Stimulated activated CD8-positive, alpha-beta memory T cell treated with anti-CD3 and anti-CD28 coated beads, Interleukin-4, amount 100 ng/mL, for 1 hour (primary cell): ENCODE measurements around the gene ZNF100.
"Not testable (repeated sequence)": the region's sequence is repeated elsewhere in the genome, so short reads cannot be mapped to it uniquely, and the experiment has no call there.

ENCODE experiments used
- DNase-seq, 2 donors: peaks; one replicate each; pipeline ENCODE4 v3.0.0-alpha.2; 2020; ENCODE audit warnings: low read depth in 2 of 2, low spot score in 1 of 2

Gene ZNF100

DNA sequence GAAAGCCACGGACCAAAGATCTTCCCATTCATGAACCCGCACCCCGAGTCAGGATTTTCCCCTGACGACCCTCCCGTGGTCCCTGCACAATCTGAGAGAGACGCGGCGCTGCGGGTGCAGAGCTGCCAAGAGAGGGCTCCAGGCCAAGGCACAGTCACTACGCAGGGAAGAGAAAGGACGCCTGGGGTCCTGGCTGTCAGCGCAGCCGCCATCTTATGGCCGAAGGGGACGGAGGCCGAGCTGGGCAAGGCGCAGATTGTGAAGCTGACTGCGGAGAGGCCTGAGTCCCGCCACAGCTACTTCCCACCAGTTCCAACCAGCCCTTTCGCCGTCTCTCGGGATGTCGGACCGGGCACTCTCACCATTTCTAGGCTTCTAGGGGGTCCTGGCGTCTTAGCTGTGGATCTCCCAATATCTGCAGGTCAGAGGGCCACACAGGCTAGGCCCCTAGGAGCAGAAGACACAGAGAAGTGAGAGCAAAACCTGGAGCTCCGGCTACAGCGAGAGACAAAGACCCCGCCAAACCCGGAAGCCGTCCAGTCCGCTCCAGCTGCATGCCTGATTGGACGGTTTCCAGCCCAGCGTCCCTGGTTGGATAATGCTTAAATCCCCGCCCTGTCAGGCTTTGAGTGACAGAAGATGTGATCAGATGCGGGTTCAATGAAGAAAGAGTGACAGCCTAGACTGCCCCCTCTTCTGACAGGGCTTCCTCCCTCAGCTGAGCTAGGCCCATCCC is at the start of gene ZNF100:
Gene ZNF100, minus strand, starts transcription at position 515 of the 736 bp plus-strand sequence. Its CDS starts 150 bp downstream, at position 365.
- peak; percentile 63 to 75 for DNase-seq

DNA sequence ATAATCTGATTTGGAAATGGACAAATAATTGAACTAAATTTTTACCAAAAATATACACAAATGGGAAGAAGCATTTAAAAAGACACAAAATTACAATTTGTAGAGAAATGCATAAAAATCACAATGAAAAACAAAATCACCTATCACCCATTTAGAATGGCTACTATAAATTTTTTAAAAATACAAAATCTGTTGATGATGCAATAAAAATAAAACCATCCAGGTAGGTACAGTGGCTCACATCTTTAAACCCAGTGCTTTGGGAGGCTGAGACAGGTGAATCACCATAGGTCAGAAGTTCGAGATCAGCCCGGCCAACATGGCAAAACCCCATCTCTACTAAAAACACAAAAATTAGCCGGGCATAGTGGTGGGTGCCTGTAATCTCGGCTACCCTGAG is 45.1 kb upstream of the ZNF100 start:
- DNase-seq: no peak

DNA sequence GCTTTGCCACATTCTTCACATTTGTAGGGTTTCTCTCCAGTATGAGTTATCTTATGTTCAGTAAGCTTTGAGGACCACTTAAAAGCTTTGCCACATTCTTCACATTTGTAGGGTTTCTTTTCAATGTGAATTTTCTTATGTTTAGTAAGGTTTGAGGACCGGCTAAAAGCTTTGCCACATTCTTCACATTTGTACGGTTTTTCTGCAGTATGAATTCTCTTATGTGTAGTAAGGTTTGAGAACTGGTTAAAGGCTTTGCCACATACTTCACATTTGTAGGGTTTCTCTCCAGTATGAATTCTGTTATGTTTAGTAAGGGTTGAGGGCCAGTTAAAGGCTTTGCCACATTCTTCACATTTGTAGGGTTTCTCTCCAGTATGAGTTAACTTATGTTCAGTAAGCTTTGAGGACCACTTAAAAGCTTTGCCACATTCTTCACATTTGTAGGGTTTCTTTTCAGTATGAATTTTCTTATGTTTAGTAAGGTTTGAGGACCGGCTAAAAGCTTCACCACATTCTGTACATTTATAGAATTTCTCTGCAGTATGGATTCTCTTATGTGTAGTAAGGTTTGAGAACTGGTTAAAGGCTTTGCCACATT is 41.1 kb upstream of the ZNF100 start:
- DNase-seq: not testable (repeated sequence)

DNA sequence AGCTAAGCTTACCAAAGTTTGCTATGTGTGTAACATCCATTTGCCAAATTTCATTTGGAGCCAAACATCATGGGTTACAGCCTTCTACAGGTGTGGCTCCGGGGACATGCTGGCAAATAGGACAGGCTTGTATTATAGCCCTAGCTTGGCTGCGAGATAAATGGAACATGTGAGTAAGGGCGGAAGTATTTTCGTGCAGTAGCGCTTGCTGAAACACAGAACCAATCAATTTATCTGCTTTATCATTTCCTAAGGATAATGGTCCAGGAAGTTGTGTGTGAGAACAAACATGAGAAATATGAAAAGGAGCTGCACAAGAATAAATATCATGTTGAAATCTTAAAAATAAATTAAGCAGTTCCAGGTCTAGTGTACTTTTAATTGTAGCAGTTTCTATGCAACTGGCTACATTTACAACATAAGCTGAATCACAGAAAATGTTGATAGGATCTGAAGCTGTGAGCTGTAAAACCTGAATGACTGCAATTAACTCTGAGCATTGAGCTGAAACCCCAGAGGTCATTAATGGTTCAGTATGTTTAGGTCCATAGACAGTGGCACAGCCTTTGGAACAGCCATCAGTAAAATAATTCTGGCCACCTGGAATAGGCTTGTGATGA is 22.2 kb upstream of the ZNF100 start:
- no peak for DNase-seq

DNA sequence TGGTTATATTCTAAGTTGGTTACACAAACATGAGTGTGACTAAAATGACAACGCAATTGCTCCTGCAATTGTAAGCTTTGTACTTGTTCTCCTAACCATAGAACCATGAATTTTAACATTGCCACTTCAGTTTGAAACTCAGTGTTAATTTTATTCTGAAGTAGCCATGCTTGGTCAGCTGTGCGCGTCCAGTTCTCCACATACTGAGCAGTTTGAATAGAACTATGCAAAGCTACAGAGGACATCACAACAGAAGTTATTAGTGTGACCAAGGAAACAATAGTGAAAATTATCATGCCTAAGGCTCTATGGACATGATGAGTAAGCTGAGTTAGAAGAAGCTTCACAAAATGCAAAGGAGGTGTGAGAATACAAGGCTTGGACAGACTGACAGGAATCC is 19.6 kb upstream of the ZNF100 start:
- DNase-seq: no peak

DNA sequence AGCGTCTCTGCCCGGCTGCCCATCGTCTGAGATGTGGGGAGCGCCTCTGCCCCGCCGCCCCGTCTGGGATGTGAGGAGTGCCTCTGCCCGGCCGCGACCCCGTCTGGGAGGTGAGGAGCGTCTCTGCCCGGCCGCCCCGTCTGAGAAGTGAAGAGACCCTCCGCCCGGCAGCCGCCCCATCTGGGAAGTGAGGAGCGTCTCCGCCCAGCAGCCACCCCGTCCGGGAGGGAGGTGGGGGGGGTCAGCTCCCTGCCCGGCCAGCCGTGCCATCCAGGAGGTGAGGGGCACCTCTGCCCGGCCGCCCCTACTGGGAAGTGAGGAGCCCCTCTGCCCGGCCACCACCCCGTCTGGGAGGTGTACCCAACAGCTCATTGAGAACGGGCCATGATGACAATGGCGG is 8.4 kb upstream of the ZNF100 start:
- DNase-seq: not testable (repeated sequence)

DNA sequence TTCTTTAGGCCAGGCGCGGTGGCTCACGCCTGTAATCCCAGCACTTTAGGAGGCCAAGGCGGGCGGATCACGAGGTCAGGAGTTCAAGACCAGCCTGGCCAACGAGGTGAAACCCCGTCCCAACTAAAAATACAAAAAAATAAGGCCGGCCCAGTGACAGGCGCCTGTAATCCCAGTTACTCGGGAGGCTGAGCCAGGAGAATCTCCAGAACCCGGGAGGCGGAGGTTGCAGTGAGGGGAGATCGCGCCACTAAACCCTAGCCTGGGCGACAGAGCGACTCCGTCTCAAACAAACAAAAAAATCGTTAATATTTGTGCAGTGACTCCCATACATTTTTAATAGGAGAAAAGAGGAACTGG is 694 bp downstream of the ZNF100 start:
- DNase-seq: not testable (repeated sequence)

DNA sequence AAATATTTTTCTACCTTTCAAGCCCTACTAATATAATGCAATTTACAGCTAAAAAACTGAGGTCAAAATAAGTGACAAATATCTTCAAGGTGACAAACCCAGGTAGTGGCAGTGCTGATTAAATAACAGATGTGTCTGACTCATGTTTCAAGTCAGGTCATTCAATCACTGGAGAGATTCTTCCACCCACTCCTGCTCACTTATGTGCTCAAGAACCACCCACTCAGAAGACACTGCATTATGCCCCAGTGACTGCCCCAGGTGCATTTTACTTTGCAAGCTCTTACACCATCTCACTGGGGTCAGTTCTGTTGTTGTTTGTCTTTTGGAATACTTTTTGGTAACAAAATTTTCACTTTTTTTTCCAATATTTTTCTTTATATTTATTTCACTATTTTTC is 2.2 kb downstream of the ZNF100 start:
- DNase-seq: no peak

DNA sequence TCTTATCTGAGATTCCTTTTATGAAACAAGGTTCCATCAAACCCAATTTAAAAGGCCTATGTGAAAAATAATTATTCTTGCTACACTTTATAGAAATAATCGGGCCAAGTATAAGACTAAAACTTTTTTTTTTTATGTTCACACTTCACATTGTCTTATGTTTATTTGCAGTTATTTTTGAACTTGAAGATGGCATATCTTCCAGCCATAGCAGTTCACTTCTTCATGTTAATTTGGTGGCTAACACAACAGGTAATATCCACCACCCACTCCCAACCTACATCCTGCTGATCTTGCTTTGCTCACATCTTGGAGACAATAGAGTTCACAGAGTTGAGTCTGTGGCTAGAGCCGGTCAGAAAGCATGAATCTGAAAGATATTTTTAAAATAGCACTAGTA is 5.8 kb downstream of the ZNF100 start:
- not testable (repeated sequence) for DNase-seq

DNA sequence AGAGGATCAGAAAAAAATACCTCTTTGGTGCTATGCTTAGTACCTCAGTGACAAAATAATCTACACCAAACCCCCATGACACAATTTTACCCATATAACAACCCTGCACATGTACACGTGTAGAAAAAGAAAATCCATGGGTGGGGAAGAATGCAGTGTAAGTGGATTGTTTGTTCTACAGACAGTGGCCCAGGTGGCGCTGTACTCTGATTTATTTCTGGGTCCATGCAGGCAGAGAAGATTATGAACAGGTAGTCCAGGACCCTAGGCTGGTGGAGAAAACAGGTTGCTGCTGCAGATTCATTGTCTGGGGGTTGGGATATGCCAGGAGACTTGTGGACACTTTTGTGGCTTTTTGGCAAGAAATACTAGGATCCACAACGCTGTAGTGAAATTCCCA is 9.1 kb downstream of the ZNF100 start:
- DNase-seq: no peak

DNA sequence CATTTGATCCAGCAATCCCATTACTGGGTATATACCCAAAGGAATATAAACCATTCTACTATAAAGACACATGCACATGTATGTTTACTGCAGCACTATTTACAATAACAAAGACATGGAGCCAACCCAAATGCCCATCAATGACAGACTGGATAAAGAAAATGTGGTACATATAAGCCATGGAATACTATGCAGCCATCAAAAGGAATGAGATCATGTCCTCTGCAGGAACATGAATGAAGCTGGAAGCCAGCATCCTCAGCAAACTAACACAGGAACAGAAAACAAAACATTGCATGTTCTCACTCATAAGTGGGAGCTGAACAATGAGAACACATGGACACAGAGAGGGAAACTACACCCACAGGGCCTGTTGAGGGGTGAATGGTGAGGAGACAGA is 11.8 kb downstream of the ZNF100 start:
- DNase-seq: not testable (repeated sequence)

DNA sequence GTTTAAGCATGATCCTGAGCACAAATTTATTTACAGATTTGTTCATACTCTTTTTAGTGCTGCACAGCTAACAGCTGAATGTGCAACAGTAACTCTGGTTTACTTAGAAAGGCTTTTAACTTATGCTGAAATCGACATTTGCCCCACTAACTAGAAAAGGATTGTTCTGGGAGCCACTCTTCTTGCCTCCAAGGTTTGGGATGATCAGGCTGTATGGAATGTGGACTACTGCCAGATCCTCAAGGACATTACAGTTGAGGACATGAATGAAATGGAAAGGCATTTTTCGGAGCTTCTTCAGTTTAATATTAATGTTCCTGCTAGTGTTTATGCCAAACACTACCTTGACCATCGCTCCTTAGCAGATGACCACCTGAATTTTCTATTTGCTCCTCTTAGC is 16.0 kb downstream of the ZNF100 start:
- DNase-seq: no peak

DNA sequence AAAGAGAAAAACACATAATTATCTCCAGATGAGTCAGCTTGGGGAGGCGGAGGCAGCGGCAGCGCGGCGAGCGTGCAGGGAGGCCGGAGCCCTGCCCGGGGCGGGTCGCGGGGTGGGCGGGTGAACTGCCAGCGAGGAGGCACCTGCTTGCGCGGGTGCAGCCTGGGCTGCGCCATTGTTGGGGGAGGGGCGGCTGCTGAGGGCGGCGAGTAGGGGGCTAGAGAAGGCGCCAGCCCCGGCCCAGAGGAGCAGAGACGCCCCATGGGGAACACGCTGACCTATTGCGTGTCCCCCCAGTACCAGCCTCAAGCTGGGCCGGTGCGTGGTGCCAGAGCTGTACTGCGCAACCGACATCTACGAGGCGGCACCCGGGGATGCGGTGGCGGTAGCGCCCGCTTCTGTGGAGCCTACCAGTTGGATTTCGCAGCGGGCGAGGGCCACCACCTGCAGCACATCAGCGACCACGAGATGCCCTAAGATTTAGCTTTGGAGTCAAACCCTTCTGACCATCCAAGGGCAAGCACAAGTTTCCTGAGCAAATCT is 16.7 kb downstream of the ZNF100 start:
- DNase-seq: no peak

DNA sequence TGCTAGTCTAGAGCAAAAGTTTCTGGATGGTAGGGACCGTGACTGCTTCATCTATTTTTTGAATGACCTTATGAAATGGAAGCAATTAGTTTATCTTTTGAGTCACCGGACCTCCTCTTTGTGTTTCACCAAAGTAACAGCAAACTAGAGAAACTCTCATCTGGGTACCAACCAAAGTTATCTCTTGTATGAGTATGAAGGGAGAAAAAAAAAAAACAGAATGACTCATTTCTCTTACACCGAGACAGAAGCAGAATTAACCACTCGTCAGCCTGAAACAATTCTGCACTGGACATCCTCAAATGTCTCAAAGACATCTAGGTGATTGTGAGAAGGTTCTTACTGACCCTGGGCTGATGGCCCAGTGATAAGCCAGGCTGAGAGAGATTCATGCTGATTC is 18.3 kb downstream of the ZNF100 start:
- DNase-seq: no peak

DNA sequence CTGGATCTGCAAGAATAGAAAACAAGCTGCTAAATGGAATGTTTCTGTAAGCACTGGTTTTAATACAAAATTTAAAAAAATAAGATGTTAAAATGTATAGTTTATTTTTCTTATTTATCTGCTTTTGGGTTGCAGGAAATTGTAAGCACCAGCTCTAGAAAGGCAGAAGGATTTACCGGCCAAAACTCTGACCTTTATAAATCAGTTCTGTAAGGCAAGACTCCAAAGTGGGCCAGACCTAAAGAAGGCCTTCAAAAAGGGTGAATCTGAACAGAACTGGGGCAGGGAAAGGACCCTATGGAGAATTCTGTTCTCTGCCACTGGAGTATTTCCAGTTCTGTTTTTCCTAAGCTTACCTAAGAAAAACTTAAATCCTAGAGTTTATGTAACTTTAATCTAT is 19.3 kb downstream of the ZNF100 start:
- DNase-seq: no peak

DNA sequence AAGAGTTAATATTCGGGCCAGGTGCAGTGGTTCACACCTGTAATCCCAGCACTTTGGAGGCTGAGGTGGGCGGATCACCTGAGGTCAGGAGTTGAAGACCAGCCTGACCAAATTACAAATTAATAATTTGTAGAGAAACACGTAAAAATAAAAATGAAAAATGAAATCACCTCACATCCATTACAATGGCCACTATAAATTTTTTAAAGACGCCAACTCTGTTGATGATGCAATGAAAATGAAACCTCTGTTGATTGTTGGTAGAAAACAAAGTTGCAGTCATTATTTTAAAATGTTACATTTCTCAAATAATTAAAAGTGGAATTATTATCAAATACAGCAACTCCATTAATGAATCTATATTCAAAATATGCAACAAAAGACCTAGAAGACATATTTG is 26.8 kb downstream of the ZNF100 start:
- no peak for DNase-seq

DNA sequence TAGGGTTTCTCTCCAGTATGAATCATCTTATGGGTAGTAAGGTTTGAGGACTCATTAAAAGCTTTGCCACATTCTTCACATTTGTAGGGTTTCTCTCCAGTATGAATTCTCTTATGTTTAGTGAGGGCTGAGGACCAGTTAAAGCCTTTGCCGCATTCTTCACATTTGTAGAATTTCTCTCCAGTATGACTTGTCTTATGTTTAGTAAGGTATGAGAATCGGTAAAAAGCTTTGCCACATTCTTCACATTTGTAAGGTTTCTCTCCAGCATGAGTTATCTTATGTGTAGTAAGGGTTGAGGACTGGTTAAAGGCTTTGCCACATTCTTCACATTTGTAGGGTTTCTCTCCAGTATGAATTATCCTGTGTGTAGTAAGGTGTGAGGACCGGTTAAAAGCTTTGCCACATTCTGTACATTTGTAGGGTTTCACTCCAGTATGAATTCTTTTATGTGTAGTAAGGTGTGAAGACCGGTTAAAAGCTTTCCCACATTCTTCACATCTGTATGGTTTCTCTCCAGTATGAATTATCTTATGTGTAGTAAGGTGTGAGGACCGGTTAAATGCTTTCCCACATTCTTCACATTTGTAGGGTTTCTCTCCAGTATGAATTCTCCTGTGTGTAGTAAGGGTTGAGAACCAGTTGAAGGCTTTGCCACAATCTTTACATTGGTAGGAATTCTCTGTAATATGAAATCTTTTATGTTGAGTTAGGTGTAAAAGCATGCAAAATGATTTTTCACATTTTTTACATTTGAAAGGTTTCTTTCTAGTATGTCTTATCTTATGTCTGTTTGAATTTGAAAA is 40.2 kb downstream of the ZNF100 start:
- DNase-seq: not testable (repeated sequence)

DNA sequence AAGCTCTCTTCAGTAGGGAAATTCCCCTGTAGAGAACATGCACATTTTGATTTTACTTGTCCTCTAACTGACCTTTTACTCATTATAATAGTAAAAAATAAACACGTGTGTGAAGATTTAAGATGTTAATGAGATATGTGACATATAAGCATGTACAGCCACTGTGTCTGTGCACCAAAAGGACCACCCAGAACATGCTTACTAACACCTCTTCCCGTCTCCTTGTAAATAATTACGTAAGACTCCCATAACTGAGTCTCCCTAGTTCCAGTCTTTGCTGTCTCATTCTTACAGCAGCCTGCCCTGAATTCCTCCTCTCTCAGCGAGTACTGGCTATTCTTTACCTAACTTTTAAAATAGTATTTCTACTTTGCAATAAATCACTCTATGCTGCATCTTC is 53.6 kb downstream of the ZNF100 start:
- no peak for DNase-seq

DNA sequence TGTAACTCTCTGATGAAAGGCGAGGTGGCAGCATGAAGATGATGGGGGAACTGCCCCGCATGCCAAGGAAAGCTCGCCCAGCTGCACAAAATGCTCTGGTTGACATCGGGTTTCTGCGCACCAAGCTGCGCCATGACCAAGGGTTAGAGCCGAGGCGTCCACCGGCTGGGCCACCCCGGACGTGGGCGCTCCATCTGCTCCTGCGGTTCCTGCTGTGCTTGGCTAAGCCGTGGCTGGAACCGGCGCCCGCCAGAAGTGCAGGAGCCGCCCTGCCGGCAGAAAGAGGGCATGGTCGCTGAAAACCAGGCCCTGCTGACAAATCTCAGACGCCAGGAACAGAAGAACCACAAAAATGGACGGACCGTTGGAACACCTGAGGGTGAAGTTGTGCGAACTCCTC is 57.9 kb downstream of the ZNF100 start:
- DNase-seq: no peak

DNA sequence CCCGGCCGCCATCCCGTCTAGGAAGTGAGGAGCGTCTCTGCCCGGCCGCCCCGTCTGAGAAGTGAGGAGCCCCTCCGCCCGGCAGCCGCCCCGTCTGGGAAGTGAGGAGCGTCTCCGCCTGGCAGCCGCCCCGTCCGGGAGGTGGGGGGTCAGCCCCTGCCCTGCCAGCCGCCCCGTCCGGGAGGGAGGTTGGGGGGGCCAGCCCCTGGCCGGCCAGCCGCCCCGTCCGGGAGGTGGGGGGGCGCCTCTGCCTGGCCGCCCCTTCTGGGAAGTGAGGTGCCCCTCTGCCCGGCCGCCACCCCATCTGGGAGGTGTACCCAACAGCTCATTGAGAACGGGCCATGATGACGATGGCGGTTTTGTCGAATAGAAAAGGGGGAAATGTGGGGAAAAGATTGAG is 59.5 kb downstream of the ZNF100 start:
- DNase-seq: not testable (repeated sequence)

DNA sequence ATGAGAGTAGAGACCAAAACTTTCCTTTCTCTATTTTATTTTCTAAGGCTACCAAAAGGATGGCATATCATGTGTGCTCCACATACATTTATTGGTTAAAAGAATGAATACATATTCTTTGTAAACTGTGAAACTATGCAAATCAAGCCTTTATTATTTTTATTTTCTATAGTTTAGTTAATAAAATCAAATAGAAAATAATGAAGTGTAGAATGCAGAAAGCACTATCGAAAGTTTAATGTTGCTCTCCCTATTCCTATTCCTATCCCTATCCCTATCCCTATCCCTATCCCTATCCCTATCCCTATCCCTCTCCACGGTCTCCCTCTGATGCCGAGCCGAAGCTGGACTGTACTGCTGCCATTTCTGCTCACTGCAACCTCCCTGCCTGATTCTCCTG is 60.3 kb downstream of the ZNF100 start:
- no peak for DNase-seq

DNA sequence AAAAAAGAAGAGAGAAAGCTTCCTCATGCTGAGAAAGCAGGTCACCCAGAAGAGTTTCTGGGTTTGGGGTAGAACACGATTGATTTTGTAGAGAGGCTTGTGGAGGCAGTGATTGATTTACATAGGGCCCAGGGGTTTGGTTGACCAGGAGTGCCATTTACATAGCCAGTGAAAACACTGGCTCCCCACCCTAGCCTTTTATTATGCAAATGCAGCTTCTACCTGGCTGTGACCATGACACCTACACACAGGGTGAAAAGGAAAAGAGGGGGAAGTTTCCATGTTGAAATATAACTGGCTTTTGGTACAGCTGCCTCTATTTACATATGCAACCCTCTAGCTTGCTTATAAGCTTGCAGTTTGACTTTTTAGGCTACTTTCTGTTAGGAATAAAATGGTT is 62.0 kb downstream of the ZNF100 start:
- DNase-seq: no peak
